GM18907 (cell line): Measurements from ENCODE around the gene STC2.
"Not testable (repeated sequence)": the region's sequence is repeated elsewhere in the genome, so short reads cannot be mapped to it uniquely, and the experiment has no call there.

ENCODE experiments used
- ATAC-seq: cut with Tn5 transposase; IDR thresholded peaks from one replicate; pipeline ENCODE4 v1.9.1; 2021; ENCODE audit warnings: mild to moderate bottlenecking, moderate library complexity; ENCODE audit not compliant: unreplicated experiment

The STC2 gene

GRCh38 chr5:173327948-173328843, at the start of gene STC2:
Gene STC2, minus strand, starts transcription at chr5:173328414. Its CDS starts 221 bp downstream, at chr5:173328193.
- peak; percentile 49 for ATAC-seq

GRCh38 chr5:173371400-173371799, 43.2 kb upstream of the STC2 start:
- no peak for ATAC-seq

- ATAC-seq = not testable (repeated sequence)
These were observed 35.2 kb upstream of the STC2 start for GRCh38 chr5:173363406-173363805.

- ATAC-seq = no peak
These were observed 27.3 kb upstream of the STC2 start for GRCh38 chr5:173355561-173355960.

- no peak for ATAC-seq
These were observed 26.4 kb upstream of the STC2 start for GRCh38 chr5:173354645-173355044.

GRCh38 chr5:173352366-173353349, 24.4 kb upstream of the STC2 start:
- no peak for ATAC-seq

GRCh38 chr5:173342813-173343755, 14.9 kb upstream of the STC2 start:
- ATAC-seq = no peak

- no peak for ATAC-seq
These were observed 13.8 kb upstream of the STC2 start for GRCh38 chr5:173341961-173342430.

- ATAC-seq = no peak
These were observed 12.8 kb upstream of the STC2 start for GRCh38 chr5:173340984-173341383.

- no peak for ATAC-seq
These were observed 12.2 kb upstream of the STC2 start for GRCh38 chr5:173340451-173340850.

- no peak for ATAC-seq
These were observed 11.1 kb upstream of the STC2 start for GRCh38 chr5:173339286-173339685.

- ATAC-seq = no peak
These were observed 10.3 kb upstream of the STC2 start for GRCh38 chr5:173338380-173339015.

GRCh38 chr5:173334808-173335207, 6.6 kb upstream of the STC2 start:
- no peak for ATAC-seq

- no peak for ATAC-seq
These were observed 5.9 kb upstream of the STC2 start for GRCh38 chr5:173333925-173334661.

GRCh38 chr5:173331956-173332479, 3.8 kb upstream of the STC2 start:
- ATAC-seq = peak; percentile 71

- no peak for ATAC-seq
These were observed 3.1 kb upstream of the STC2 start for GRCh38 chr5:173331287-173331686.

GRCh38 chr5:173330338-173331206, 2.4 kb upstream of the STC2 start:
- ATAC-seq = no peak
